ENCODE measurements around the gene SMCR8.
"Not testable (repeated sequence)": the region's sequence is repeated elsewhere in the genome, so short reads cannot be mapped to it uniquely, and the experiment has no call there.

SMCR8 gene

GRCh38 chr17:18363101-18364049 lies 48.3 kb downstream of the SMCR8 start, which contains the start of gene SHMT1:
TSS of gene SHMT1 (minus strand) at chr17:18363550. CDS start at chr17:18355981, 7,569 bp downstream.
- DNase-seq = peak; percentile 91

- DNase-seq = no peak
Measured at GRCh38 chr17:18364166-18364565, 49.1 kb downstream of the SMCR8 start.

GRCh38 chr17:18368946-18369345 lies 53.9 kb downstream of the SMCR8 start:
- no peak for DNase-seq

- DNase-seq = no peak
Measured at GRCh38 chr17:18370761-18371160, 55.7 kb downstream of the SMCR8 start.

- no peak for DNase-seq
Measured at GRCh38 chr17:18371455-18371854, 56.4 kb downstream of the SMCR8 start.

- not testable (repeated sequence) for DNase-seq
Measured at GRCh38 chr17:18373181-18373580, 58.1 kb downstream of the SMCR8 start.

GRCh38 chr17:18374216-18374615 lies 59.1 kb downstream of the SMCR8 start:
- no peak for DNase-seq
